ENCODE measurements around the gene ZNF772.
A peak's percentile ranks its signal among the peaks of the same experiment; 100 is the strongest.

ZNF772 gene

GRCh38 chr19:57465680-57466381 is 11.5 kb downstream of the ZNF772 start:
- TF ChIP-seq CSRNP3 (CRISPR knock-in tag; IDR thresholded peaks at IDR 0.05): no peak
- TF ChIP-seq CSDC2 (CRISPR knock-in tag; IDR thresholded peaks at IDR 0.05): no peak
- no peak for TF ChIP-seq TSHZ2 (CRISPR knock-in tag; IDR thresholded peaks at IDR 0.05)
- no peak for TF ChIP-seq ISL1 (CRISPR knock-in tag; IDR thresholded peaks at IDR 0.05)
- no peak for TF ChIP-seq ZFP30 (CRISPR knock-in tag; IDR thresholded peaks at IDR 0.05)
- no peak for TF ChIP-seq TOX (CRISPR knock-in tag; IDR thresholded peaks at IDR 0.05; ENCODE audit: borderline replicate concordance)
- TF ChIP-seq CREB5 (CRISPR knock-in tag; IDR thresholded peaks at IDR 0.05; ENCODE audit: low read depth): no peak
- TF ChIP-seq BACH2 (CRISPR knock-in tag; IDR thresholded peaks at IDR 0.05; ENCODE audit: borderline replicate concordance): no peak
- no peak for TF ChIP-seq PATZ1 (CRISPR knock-in tag; IDR thresholded peaks at IDR 0.05; ENCODE audit: borderline replicate concordance)
- TF ChIP-seq SNAI2 (CRISPR knock-in tag; IDR thresholded peaks at IDR 0.05): no peak
- ATAC-seq: peak; percentile 67

- TF ChIP-seq ZNF70 (CRISPR knock-in tag; IDR thresholded peaks at IDR 0.05): no peak
- no peak for TF ChIP-seq POU6F1 (CRISPR knock-in tag; IDR thresholded peaks at IDR 0.05; ENCODE audit: borderline replicate concordance, low read depth)
- no peak for TF ChIP-seq ARNTL (CRISPR knock-in tag; IDR thresholded peaks at IDR 0.05; ENCODE audit: borderline replicate concordance, low read depth)
- TF ChIP-seq ZNF565 (CRISPR knock-in tag; conservative IDR thresholded peaks at IDR 0.05; ENCODE audit: low read depth): no peak
- TF ChIP-seq ZFP30 (CRISPR knock-in tag; IDR thresholded peaks at IDR 0.05): no peak
- no peak for TF ChIP-seq CSRNP3 (CRISPR knock-in tag; IDR thresholded peaks at IDR 0.05)
- TF ChIP-seq BACH2 (CRISPR knock-in tag; IDR thresholded peaks at IDR 0.05; ENCODE audit: borderline replicate concordance): no peak
- no peak for ATAC-seq
These were observed 25.1 kb downstream of the ZNF772 start for GRCh38 chr19:57452307-57452706.

- TF ChIP-seq ZNF565 (CRISPR knock-in tag; conservative IDR thresholded peaks at IDR 0.05; ENCODE audit: low read depth): no peak
- TF ChIP-seq CREB5 (CRISPR knock-in tag; IDR thresholded peaks at IDR 0.05; ENCODE audit: low read depth): no peak
- no peak for TF ChIP-seq ARNTL (CRISPR knock-in tag; IDR thresholded peaks at IDR 0.05; ENCODE audit: borderline replicate concordance, low read depth)
- no peak for TF ChIP-seq TSHZ2 (CRISPR knock-in tag; IDR thresholded peaks at IDR 0.05)
- TF ChIP-seq ZNF8 (CRISPR knock-in tag; IDR thresholded peaks at IDR 0.05): no peak
- TF ChIP-seq SNAI2 (CRISPR knock-in tag; IDR thresholded peaks at IDR 0.05): no peak
- TF ChIP-seq ESRRG (CRISPR knock-in tag; IDR thresholded peaks at IDR 0.05): no peak
- no peak for TF ChIP-seq TCF4 (CRISPR knock-in tag; IDR thresholded peaks at IDR 0.05; ENCODE audit: borderline replicate concordance)
- TF ChIP-seq PPARA (CRISPR knock-in tag; IDR thresholded peaks at IDR 0.05; ENCODE audit: borderline replicate concordance): no peak
- no peak for TF ChIP-seq ISL1 (CRISPR knock-in tag; IDR thresholded peaks at IDR 0.05)
- no peak for TF ChIP-seq ZNF70 (CRISPR knock-in tag; IDR thresholded peaks at IDR 0.05)
- no peak for TF ChIP-seq RARB (CRISPR knock-in tag; IDR thresholded peaks at IDR 0.05)
- no peak for ATAC-seq
These were observed 34.2 kb downstream of the ZNF772 start for GRCh38 chr19:57443121-57443696.
